Stomach smooth muscle (tissue), 2 donors: ENCODE measurements around the gene LTBP1.

Experiments used
- H3K27ac ChIP-seq: one replicate; pipeline ENCODE4 v1.7.0; 2013; ENCODE audit warnings: mild to moderate bottlenecking, low read length, inconsistent platforms
- H3K27me3 ChIP-seq, 2 donors: one replicate each; pipeline ENCODE4 v1.7.0; 2013; ENCODE audit warnings: low read length in 2 of 2; ENCODE audit not compliant: insufficient read depth in 2 of 2, control insufficient read depth in 1 of 2
- H3K36me3 ChIP-seq, 2 donors: one replicate each; pipeline ENCODE4 v1.7.0; 2013; ENCODE audit warnings: low read length in 2 of 2; ENCODE audit not compliant: control insufficient read depth in 2 of 2, insufficient read depth in 2 of 2
- H3K4me1 ChIP-seq: one replicate; pipeline ENCODE4 v1.7.0; 2013; ENCODE audit warnings: low read length; ENCODE audit not compliant: control insufficient read depth, insufficient read depth
- H3K4me3 ChIP-seq, 2 donors: one replicate each; pipeline ENCODE4 v1.7.0; 2013; ENCODE audit warnings: low read length in 2 of 2
- H3K9ac ChIP-seq, 2 donors: one replicate each; pipeline ENCODE4 v1.7.0; 2013; ENCODE audit warnings: low read length in 2 of 2, mild to moderate bottlenecking in 1 of 2
- H3K9me3 ChIP-seq, 2 donors: one replicate each; pipeline ENCODE4 v1.7.0; 2013; ENCODE audit warnings: low read length in 2 of 2; ENCODE audit not compliant: control insufficient read depth in 2 of 2
- donor health status: healthy.
- donor health status: Pancreatic carcinoma.

The LTBP1 gene

GRCh38 chr2:33139949-33140348, 193.2 kb downstream of the LTBP1 start:
- no peaks in the 10 kb centered on the region for H3K9me3 ChIP-seq
- H3K9ac ChIP-seq, result peak overlapping the region in 1 of 2 donors; percentile 43
- peak overlapping the region; percentile 61 for H3K27ac ChIP-seq
- peaks cover 42% of the 10 kb centered on the region for H3K4me1 ChIP-seq
- H3K36me3 ChIP-seq, result peaks cover 2 to 4% of the 10 kb centered on the region in 2 donors
- peak overlapping the region; percentile 18 to 44 for H3K4me3 ChIP-seq
- no peaks in the 10 kb centered on the region for H3K27me3 ChIP-seq

DNA sequence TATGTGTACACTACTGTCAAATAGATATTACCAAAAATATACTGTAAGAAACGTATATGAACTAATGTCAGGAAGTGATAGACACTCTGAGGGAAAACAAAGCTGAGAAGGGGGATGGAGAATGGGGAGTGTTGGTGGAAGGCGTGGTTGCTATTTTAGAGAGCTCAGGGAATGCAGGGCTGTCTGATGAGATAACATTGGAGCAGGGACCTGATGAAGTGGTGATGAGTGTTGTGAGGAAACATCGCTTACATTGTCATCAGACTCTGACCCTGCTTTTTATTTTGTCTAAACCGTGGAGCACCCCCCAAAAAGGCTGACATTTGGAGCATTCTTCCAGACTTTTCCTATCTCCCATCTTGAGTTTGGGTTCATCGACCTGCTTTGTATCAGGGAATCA, 194.7 kb downstream of the LTBP1 start:
- H3K9ac ChIP-seq, result no peak overlapping the region
- H3K4me1 ChIP-seq, result peaks cover 54% of the 10 kb centered on the region
- no peaks in the 10 kb centered on the region for H3K9me3 ChIP-seq
- no peak overlapping the region for H3K4me3 ChIP-seq
- no peaks in the 10 kb centered on the region for H3K27me3 ChIP-seq
- peak overlapping the region; percentile 26 for H3K27ac ChIP-seq
- peaks cover 2 to 4% of the 10 kb centered on the region in 2 donors for H3K36me3 ChIP-seq

GRCh38 chr2:33142810-33143209, 196.1 kb downstream of the LTBP1 start:
- peak overlapping the region; percentile 23 to 58 for H3K4me3 ChIP-seq
- H3K27ac ChIP-seq, result peak overlapping the region; percentile 82
- H3K9ac ChIP-seq, result peak overlapping the region; percentile 6 to 30
- H3K36me3 ChIP-seq, result peaks cover 2 to 6% of the 10 kb centered on the region in 2 donors
- peaks cover 60% of the 10 kb centered on the region for H3K4me1 ChIP-seq
- H3K9me3 ChIP-seq, result no peaks in the 10 kb centered on the region
- no peaks in the 10 kb centered on the region for H3K27me3 ChIP-seq

GRCh38 chr2:33144243-33144642, 197.5 kb downstream of the LTBP1 start:
- Histone ChIP-seq H3K27ac (peak overlapping the region; percentile 82), H3K36me3 (peaks cover 4 to 11% of the 10 kb centered on the region in 2 donors), H3K4me1 (peaks cover 55% of the 10 kb centered on the region), H3K4me3 (peak overlapping the region in 1 of 2 donors; percentile 18), H3K9me3 (no peaks in the 10 kb centered on the region), H3K9ac (no peak overlapping the region), H3K27me3 (no peaks in the 10 kb centered on the region)

DNA sequence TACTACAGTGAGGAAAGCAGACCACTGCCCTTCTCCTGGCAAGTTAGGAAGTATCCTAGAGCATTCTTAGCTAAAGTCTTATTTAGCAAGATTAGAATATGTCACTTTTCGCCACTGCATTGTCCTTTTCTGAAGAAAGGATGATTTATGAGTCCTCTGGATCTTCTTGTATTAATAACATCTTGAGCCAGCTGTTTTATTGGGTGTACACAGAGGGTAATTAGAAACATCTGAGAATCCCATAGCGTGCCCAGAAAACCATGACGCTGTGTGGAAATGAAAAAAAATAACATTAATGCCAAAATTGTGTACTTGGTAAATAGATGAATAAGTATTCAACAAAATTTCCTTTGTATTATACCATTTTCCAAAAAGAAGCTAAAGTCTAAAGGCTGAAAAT, 198.7 kb downstream of the LTBP1 start:
- peaks cover 53% of the 10 kb centered on the region for H3K4me1 ChIP-seq
- H3K9me3 ChIP-seq, result no peaks in the 10 kb centered on the region
- no peaks in the 10 kb centered on the region for H3K27me3 ChIP-seq
- H3K36me3 ChIP-seq, result peaks cover 4 to 11% of the 10 kb centered on the region in 2 donors
- H3K27ac ChIP-seq, result peak overlapping the region; percentile 82
- peak overlapping the region in 1 of 2 donors; percentile 34 for H3K9ac ChIP-seq
- H3K4me3 ChIP-seq, result peak overlapping the region in 1 of 2 donors; percentile 9

DNA sequence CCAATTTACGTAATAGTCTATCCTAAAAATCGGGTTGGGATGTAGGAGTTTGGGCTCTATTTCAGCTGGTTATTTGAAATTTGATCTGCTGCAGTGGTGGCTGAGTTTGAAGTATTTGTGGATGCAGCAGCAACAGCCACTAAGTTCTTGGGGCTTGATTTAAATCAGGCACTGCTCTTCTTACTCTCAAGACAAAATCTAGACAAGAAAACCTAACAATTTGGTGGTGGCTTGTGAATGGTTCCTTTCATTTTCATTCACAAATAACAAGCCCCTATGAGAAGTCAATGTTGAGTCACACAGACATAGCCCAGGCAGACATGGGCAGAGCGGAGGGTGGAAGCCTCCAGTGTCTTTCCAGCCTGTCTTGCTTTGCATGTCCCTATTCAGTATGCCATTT, 199.3 kb downstream of the LTBP1 start:
- Histone ChIP-seq H3K9me3 (no peaks in the 10 kb centered on the region), H3K36me3 (peaks cover 4 to 11% of the 10 kb centered on the region in 2 donors), H3K4me1 (peaks cover 49% of the 10 kb centered on the region), H3K27ac (peak overlapping the region; percentile 82), H3K4me3 (peak overlapping the region in 1 of 2 donors; percentile 23), H3K27me3 (no peaks in the 10 kb centered on the region), H3K9ac (peak overlapping the region; percentile 34 to 62)

DNA sequence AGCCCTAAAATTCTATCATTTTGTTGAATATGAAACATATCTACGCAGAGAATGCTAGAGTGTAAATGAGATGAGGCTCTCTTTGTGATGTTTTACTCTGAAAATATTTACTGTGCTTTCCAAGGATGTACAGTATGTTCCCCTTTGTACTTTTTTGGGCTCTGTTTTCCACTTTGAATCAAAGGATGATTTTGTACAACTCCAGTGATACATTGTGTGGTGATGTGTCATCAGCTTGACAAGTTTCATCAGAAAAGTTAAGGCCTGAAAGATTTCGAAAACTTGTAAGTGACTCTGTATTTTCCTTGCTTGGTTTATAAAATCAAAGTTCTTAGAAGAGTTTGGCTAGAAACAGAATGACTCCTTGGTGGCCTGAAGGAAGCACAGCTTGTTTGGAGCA, 206.3 kb downstream of the LTBP1 start:
- peaks cover 18% of the 10 kb centered on the region for H3K4me1 ChIP-seq
- H3K27me3 ChIP-seq, result no peaks in the 10 kb centered on the region
- H3K4me3 ChIP-seq, result no peak overlapping the region
- peaks cover under 1 to 3% of the 10 kb centered on the region in 2 donors for H3K36me3 ChIP-seq
- H3K9me3 ChIP-seq, result no peaks in the 10 kb centered on the region
- H3K27ac ChIP-seq, result no peak overlapping the region
- H3K9ac ChIP-seq, result no peak overlapping the region

DNA sequence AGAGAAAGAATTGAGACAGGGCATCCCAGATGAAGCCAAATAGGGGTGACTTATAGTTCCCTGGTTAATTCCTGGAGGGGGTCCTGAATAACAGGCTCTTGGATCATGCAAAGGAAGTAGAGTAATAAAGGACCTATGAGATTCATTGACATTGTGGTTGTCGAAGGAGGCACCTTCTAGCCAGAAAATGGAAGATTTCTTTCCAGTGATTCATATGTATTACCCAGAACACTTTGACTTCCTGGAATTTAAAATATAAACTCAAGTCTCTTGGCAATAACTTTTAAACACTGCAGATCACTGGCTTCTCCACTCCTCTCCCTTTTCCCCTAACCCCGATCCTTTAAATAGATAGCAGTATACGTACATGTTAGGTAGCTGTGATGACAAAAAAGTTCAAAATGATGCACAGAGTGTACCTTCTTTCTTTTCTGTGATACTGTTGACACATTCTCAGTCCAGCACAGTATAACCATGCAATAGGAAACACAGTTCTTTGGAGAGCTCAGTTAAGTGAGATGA, 211.8 kb downstream of the LTBP1 start:
- Histone ChIP-seq H3K4me1 (peaks cover 30% of the 10 kb centered on the region), H3K27me3 (no peaks in the 10 kb centered on the region), H3K36me3 (no peaks in the 10 kb centered on the region), H3K9ac (peak overlapping the region in 1 of 2 donors; percentile 64), H3K4me3 (peak overlapping the region; percentile 0 to 23), H3K27ac (peak overlapping the region; percentile 89), H3K9me3 (no peaks in the 10 kb centered on the region)

GRCh38 chr2:33160191-33160590, 213.4 kb downstream of the LTBP1 start:
- Histone ChIP-seq H3K9ac (peak overlapping the region in 1 of 2 donors; percentile 6), H3K27ac (peak overlapping the region; percentile 42), H3K4me3 (no peak overlapping the region), H3K9me3 (no peaks in the 10 kb centered on the region), H3K4me1 (peaks cover 25% of the 10 kb centered on the region), H3K27me3 (no peaks in the 10 kb centered on the region), H3K36me3 (no peaks in the 10 kb centered on the region)

- Histone ChIP-seq H3K27ac (no peak overlapping the region), H3K27me3 (no peaks in the 10 kb centered on the region), H3K4me3 (no peak overlapping the region)
Observed at GRCh38 chr2:33166287-33166881, 219.6 kb downstream of the LTBP1 start.

DNA sequence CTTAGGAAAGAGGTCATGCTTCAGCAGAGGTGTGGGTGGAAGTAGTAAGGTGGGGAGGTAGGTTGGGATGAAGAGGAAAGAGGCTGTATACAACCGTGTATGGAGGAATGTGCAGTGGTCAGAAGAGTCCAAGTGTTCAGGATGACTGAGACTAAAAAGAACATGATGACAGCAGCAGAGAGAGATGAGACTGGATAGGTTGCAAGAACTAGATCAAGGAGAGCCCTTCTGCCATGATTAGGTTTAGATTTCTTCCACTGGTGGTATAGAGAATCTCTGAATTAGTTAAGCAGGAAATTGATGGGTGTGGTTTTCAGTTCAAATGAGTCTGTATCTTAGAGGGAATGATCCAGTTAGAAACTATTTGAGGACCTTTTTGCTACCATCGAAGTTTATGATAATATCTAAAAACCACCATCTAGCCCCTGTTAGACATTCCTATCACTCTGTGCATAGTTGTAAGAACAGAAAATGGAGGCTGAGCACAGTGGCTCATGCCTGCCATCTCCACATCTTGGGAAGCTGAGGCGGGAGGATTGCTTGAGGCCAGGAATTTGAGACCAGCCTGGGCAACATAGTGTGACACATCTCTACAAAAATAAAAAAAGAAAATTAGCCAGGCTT, 221.0 kb downstream of the LTBP1 start:
- no peaks in the 10 kb centered on the region for H3K9me3 ChIP-seq
- peaks cover 11% of the 10 kb centered on the region for H3K4me1 ChIP-seq
- no peak overlapping the region for H3K9ac ChIP-seq
- H3K27ac ChIP-seq, result no peak overlapping the region
- H3K4me3 ChIP-seq, result no peak overlapping the region
- H3K27me3 ChIP-seq, result no peaks in the 10 kb centered on the region
- no peaks in the 10 kb centered on the region for H3K36me3 ChIP-seq

More at GRCh38 chr2:33166287-33166881, 219.6 kb downstream of the LTBP1 start:
- peaks cover 11% of the 10 kb centered on the region for H3K4me1 ChIP-seq
- H3K36me3 ChIP-seq, result no peaks in the 10 kb centered on the region
- no peak overlapping the region for H3K9ac ChIP-seq
- no peaks in the 10 kb centered on the region for H3K9me3 ChIP-seq
